Activated naive CD4-positive, alpha-beta T cell treated with Interleukin-2 at 50 U/mL for 16 hours (primary cell): ENCODE data around the gene PLPPR3.
"Not testable (repeated sequence)": the region's sequence is repeated elsewhere in the genome, so short reads cannot be mapped to it uniquely, and the experiment has no call there.

Experiments used
- DNase-seq: peaks from one replicate; pipeline ENCODE4 v3.0.0-alpha.2; 2020

Gene PLPPR3

DNA sequence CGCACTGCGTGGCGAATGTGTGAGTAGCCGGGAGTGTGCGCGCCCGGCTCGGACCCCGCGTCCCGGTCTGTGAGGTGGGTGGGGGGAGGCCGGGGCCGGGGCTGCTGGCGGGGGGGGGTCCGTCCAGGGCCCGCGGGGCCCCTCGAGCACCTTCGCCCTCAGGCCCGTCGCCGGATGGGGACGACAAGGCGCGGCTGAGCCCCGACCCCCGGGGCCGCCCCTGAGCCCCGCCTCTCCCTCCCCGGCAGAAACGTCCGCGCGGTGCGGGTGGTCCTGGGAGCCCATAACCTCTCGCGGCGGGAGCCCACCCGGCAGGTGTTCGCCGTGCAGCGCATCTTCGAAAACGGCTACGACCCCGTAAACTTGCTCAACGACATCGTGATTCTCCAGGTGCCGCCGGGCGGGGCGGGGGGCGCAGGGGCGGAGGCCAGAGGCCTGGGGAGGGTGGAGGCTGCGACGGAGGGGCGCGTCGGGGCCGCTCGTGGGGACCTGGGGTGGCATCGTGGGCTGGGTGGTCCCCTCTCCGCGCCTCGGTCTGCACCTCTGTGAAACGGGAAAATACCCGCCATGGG, 31.3 kb upstream of the PLPPR3 start:
- no peak for DNase-seq

DNA sequence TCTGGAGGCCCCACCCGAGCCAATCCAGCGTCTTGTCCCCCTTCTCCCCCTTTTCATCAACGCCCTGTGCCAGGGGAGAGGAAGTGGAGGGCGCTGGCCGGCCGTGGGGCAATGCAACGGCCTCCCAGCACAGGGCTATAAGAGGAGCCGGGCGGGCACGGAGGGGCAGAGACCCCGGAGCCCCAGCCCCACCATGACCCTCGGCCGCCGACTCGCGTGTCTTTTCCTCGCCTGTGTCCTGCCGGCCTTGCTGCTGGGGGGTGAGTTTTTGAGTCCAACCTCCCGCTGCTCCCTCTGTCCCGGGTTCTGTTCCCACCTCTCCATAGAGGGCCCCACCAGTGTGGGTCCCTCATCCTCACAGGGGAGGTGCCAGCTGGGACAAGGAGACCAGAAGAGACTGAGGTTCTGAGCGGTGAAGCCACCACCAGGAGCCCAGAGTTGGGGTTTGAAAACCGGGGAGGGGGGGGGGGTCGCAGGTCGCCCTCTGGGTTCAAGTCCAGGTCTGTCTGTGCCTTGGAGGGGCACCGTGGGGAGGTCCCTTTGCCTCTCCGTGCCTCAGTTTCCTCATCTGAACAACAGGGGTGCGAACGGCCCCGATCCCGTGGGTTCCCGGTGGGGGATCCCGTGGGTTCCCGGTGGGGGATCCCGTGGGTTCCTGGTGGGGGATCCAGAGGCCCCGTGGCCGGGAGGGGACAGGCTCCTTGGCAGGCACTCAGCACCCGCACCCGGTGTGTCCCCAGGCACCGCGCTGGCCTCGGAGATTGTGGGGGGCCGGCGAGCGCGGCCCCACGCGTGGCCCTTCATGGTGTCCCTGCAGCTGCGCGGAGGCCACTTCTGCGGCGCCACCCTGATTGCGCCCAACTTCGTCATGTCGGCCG, 30.6 kb upstream of the PLPPR3 start, which contains the start of gene ELANE:
Gene ELANE, plus strand, starts transcription at position 168 of the 878 bp plus-strand sequence. Its CDS starts 26 bp downstream, at position 194.
- DNase-seq = no peak

DNA sequence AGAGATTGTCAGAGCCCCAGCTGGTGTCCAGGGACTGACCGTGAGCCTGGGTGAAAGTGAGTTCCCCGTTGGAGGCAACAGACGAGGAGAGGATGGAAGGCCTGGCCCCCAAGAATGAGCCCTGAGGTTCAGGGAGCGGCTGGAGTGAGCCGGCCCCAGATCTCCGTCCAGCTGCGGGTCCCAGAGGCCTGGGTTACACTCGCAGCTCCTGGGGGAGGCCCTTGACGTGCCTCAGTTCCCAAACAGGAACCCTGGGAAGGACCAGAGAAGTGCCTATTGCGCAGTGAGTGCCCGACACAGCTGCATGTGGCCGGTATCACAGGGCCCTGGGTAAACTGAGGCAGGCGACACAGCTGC, 29.2 kb upstream of the PLPPR3 start:
- no peak for DNase-seq

DNA sequence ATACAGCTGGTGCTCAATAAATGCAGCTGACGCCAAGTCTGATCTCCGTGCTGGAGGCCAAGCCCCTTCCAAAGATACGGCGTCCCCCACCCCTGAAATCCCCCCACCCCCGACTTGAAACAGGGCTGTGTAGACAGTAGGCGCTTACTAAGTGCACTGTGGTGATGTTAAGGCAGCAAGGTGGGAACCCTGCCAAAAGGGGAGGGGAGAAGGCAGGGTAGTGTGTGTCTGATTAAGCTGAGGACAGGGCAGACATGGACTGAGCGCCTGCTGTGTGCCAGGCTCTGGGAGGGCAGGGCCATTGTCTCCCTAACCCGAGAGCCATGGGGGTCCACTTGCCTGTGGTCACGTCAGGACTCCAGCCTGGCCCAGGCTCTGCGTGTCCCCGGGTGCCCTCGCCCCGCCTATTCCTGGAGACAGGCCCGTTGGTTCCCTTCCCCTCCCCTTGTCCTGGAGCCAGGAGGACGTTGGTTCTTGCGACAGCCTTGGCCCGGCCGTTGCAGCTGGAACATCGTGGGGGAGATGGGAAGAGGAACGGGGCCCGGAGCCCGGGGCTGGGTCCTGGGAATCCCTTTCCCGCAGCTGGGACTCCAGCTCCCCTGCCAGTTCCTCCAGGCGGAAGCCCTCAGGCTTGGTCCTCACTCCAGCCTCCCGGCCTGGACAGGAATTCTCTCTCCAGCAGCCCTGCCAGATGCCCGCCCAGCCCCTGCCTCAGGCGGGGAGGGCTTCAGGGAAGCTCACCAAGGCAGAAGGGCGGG, 28.6 kb upstream of the PLPPR3 start:
- no peak for DNase-seq

DNA sequence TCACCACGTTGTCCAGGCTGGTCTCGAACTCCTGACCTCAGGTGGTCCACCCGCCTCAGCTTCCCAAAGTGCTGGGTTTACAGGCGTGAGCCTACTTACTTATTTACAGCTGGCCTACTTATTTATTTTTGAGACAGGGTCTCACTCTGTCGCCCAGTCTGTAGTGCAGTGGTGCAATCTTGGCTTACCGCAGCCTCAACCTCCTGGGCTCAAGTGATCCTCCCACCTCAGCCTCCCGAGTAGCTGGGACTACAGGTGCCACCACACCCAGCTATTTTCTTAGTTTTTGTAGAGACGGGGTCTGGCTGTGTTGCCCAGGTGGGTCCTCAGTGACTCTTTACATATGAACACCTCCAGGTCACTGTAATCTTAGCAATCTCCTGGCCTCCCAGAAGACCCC, 27.4 kb upstream of the PLPPR3 start:
- not testable (repeated sequence) for DNase-seq

DNA sequence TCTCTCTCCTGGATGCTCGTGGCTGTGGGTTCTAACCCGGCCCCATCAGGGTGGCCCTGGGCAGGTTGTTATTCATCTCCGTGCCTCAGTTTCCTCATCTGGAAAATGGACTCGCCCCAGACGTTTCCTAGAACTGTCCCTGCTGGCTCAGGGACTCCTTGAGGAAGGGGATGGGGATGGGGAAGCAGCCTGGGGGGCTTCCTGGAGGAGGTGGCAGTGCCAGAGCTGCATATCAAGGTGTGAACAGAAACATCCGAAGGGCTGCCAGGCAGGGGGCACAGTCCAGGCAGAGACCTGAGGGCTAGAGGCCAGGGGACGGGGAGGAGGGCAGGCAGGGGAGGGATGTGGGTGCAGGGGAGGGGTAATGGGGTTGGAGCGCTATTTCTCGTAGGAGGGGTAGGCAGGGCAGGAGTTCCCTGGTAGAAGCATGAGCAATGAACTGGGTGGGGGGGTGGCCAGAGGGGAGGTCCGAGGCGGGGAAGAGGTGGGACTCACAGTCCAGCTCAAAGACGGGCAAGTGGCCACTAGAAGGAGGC, 26.7 kb upstream of the PLPPR3 start:
- no peak for DNase-seq

DNA sequence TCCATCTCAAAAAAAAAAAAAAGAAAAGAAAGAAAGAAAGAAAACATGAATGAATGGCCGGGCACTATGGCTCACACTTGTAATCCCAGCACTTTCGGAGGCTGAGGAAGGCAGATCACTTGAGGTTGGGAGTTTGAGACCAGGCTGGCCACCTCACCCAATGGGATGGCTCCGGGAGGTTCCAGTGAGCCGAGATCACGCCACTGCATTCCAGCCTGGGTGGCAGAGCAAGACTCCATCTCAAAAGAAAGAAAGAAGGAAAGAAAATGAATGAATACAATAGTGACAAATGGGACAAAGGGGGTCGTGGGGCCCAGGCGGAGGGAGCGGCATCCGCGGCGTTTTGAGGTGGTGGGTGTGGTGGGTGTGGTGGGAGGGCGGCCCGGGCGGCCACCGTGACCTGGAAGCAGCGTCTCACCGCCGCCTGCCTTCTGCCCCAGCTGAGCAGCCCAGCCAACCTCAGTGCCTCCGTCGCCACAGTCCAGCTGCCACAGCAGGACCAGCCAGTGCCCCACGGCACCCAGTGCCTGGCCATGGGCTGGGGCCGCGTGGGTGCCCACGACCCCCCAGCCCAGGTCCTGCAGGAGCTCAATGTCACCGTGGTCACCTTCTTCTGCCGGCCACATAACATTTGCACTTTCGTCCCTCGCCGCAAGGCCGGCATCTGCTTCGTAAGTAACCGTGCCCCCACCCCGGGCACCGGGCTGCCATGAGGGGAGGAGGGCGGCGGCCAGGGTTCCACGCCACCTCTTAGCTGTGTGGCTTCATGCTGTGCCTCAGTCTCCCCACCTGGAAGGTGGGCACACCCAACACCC, 24.2 kb upstream of the PLPPR3 start:
- no peak for DNase-seq

DNA sequence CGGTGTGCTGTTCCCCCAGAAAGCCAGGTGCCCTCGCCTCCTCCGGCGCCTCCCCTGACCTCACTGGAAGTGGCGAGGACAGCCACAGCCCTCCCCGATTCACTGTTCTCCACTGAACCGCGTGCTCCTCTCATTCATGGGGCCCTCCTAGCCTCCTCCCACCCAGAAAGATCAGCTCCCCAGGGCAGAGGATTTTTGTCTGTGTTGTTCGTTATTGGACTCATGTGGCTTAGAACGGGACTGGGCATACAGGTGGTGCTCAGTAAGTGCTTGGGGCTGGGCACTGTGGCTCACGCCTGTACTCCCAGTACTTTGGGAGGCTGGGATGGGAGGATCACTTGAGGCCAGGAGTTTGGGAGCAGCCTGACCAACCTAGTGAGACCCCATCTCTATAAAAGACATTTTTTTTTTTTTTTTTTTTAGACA, 22.8 kb upstream of the PLPPR3 start:
- no peak for DNase-seq

DNA sequence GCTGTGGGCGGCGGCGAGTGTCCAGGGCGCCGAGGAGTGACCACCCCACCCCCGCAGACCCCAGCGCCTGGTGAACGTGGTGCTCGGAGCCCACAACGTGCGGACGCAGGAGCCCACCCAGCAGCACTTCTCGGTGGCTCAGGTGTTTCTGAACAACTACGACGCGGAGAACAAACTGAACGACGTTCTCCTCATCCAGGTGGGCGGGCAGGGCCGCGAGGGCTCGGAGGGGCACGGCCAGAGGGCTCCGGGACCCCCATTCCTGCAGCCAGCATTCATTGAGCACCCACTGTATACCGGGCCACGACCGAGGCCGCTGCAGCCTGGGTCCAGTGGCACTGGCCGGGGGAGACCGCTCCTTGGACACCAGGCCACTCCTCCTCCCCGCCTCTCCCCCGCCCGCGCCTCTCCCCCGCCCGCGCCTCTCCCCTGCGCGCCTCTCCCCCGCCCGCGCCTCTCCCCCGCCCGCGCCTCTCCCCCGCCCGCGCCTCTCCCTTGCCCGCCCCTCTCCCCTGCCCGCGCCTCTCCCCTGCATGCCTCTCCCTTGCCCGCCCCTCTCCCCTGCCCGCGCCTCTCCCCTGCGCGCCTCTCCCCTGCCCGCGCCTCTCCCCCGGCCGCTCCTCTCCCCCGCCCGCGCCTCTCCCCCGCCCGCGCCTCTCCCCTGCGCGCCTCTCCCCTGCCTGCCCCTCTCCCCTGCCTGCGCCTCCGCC, 22.2 kb upstream of the PLPPR3 start:
- DNase-seq = no peak

DNA sequence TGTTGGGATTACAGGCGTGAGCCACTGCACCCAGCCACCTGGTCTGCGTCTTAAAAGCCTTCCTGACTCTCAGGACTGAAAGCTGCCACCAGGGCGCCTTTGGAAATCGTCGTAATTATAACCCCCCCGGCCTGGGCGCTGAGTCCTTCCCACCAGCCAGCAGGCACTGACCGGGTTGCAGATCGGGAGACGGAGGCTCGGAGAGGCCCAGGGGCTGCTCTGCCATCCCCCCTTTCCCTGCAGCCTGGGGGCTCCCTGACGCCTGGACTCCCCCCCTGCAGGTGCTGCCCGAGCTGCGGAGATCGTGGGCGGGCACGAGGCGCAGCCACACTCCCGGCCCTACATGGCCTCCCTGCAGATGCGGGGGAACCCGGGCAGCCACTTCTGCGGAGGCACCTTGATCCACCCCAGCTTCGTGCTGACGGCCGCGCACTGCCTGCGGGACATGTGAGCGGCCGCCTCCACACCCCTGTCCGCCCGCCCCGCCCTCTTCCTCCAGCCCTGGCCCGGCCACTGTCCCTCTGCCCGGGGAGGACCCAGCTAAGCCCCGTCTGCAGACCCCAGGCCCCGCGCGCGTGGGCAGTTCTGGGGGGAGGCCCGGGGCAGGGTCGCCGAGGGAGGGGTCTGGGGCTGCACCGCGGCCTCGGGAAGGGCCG, 21.6 kb upstream of the PLPPR3 start:
- DNase-seq = no peak

DNA sequence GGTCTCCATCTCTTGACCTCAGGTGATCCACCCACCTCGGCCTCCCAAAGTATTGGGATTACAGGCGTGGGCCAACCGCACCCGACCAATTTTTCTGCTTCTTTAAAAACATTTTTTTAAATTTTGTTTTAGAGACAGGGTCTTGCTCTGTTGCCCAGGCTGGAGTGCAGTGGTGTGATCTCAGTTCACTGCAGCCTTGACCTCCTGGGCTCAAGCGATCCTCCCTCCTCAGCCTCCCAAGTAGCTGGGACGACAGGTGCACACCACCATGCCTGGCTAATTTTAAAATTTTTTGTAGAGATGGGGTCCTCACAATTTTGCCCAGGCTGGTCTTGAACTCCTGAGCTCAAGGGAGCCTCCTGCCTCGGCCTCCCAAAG, 21.0 kb upstream of the PLPPR3 start:
- DNase-seq = not testable (repeated sequence)

DNA sequence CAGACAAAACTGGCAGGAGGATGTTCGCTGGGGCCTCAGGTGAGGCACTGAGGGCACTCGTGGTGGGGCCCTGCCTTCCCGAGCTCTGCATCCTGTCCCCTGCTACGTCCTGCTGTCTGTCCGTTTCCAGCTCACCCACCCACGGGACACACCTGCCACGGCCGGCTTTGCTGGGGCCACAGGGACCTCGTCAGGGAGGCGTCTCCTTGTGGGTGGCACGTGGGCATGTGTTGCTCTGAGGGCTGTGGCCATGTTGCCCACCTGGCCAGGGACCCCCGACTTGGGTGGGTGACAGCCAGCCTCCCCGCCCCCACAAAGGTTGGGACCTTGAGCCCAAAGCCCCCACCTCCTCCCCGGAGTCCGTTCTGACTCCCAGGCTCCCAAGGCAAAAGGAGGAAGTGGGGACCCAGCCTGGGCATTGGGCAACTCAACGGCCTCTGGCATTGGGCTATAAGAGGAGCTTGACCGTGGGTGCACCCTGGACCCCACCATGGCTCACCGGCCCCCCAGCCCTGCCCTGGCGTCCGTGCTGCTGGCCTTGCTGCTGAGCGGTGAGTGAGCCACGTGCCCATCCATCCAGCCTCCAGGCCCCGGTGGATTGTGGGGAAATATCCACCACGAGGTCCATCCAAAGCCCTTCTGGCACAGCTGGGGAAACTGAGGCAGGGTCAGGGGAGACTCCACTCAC, 18.9 kb upstream of the PLPPR3 start, which contains the start of gene PRTN3:
Gene PRTN3, plus strand, starts transcription at position 481 of the 688 bp plus-strand sequence. Its CDS starts 10 bp downstream, at position 491.
- DNase-seq = no peak

DNA sequence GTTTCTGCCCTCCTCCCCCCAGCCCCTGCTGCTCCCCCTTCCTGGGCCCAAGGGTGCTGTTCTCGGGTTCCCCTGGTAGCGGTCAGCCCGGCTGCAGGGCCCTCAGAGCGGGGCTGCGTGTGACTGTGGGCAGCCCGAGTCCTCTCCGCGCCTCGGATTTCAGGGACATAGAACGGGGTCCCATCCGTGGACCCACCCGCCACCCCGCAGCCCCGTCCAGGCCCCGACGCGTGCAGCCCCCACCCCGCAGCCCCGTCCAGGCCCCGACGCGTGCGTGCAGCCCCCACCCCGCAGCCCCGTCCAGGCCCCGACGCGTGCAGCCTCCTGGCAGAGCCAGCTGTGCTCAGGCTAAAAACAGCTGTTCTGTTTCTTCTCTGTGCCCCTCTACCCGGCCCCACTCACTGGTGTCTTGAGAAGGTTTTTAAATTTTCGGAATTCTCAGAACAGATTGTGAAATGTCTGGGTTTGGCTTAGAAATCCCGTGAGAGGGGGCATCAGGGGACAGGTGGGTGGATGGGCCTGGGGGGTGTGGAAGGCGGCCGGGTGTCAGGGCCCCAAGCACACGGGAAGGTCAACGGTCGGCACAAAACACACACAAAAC, 13.6 kb upstream of the PLPPR3 start:
- DNase-seq = no peak

DNA sequence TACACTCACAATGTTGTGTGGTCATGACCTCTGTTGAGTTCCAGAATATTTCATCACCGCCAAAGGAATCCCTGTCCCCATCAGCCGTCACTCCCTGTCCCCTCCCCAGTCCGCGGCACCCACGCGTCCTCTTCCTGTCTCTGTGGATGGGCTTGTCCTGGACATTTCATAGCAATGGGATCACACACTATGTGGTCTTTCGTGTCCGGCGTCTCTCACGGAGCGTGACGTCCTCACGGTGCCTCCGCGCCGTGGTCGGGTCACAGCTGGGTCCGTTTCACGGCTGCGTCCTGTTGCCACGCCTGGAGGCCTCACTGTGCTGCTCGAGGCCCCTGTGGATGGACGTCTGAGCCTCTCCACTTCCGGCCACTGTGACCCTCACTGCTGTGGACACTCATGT, 12.5 kb upstream of the PLPPR3 start:
- DNase-seq = no peak

DNA sequence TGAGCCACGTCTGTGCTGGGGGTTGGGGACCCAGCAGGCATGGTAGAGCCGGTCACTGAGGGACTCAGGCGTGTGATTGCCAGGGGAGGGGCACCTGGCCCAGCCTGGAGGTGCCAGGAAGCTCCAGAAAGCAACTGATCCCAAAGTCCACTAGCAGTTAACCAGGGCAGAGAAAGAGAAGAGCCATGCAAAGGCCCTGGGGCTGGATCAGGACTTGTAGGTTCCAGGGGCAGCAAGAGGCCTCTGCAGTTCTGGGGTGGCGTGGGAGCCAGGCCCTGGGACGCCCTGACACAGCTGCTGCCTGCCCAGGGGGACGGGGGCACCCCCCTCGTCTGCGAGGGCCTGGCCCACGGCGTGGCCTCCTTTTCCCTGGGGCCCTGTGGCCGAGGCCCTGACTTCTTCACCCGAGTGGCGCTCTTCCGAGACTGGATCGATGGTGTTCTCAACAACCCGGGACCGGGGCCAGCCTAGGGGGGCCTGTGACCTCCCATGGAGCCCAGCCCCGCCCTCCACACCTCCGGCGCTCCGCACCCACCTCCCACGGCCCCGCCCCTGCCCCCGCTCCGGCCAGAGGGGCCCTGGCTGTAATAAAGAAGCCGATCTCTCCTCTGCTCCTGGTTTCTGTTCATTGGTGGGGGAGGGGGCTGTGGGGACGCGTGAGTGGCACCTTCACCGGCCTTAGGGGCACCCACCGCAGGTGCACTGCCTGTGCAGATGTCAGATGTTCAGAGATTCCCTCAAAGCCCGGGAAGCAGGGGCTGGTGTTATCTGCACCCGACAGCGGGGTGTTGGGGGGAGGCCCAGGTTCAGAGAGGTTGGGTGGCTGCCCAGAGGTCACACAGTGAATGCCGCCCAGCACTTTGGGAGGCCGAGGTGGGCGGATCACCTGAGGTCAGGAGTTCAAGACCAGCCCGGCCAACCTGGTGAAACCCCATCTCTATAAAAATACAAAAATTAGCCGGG, 9.9 kb upstream of the PLPPR3 start:
- DNase-seq = no peak

DNA sequence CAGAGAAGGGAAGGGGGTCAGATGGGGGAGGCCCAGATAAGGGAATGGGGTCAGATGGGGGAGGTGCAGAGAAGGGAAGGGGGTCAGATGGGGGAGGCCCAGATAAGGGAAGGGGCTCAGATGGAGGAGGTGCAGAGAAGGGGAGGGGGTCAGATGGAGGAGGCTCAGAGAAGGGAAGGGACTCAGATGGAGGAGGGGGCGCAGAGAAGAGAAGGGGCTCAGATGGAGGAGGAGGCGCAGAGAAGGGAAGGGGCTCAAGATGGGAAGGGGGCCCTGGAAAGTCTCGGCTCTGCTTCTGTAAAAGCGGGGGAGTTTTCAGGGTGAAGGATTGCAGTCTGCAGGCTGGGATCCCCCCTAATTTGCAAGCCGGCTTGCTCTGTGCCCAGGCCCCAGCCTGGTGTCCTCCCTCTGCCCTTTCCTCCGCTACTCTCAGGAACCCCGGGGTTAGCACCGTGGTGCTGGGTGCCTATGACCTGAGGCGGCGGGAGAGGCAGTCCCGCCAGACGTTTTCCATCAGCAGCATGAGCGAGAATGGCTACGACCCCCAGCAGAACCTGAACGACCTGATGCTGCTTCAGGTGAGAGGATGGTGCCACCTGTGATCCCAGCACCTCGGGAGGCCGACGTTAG, 7.5 kb upstream of the PLPPR3 start:
- DNase-seq = no peak

DNA sequence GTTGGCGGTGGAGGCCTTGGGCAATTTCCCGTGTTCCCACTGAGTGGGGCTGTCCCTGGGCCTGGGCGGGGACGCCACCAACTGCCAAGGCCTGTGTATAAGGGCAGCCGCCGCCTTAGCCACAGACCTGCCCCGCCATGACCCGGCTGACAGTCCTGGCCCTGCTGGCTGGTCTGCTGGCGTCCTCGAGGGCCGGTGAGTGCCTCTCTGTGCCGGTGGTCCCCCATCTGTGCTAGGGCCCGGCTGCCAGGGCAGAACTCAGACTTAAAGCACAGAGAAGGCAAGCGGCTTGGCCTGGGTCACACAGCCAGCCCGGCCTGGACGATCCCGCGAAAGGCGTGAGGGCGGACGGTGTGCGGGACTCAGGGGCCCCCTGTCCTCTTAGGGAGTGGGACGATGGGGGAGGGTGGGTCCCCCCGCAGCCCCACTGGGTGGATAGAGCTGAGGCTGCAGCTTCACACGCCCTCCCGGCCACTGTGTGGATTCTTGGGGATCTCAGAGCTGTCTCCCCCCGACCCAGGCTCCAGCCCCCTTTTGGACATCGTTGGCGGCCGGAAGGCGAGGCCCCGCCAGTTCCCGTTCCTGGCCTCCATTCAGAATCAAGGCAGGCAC, 6.1 kb upstream of the PLPPR3 start, which contains the start of gene AZU1:
Gene AZU1, plus strand, starts transcription at position 128 of the 612 bp plus-strand sequence. Its CDS starts 10 bp downstream, at position 138.
- DNase-seq = no peak

DNA sequence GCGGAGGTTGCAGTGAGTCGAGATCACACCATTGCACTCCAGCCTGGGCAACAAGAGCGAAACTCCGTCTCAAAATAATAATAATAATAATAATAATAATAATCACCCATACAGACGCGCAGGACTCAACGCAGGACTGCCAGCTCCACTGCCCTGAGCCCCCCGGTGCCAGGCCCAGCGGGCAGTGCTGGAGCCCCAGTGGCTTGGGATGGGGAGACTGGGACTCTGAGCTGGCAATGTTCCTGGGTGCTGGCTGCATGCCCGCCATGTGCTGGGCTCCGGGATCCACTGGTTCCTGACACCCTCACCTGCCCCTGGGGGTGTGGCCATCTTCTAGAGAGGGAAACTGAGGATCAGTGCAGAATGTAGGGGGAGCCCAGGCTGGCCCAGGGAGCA, 5.6 kb upstream of the PLPPR3 start:
- DNase-seq = no peak
